HG03060 (cell line): Measurements from ENCODE around the gene ADGRB3.

Source experiments
- ATAC-seq: cut with Tn5 transposase; IDR thresholded peaks from one replicate; pipeline ENCODE4 v1.9.1; 2021; ENCODE audit warnings: low read depth, moderate number of reproducible peaks; ENCODE audit not compliant: unreplicated experiment

Gene ADGRB3

DNA sequence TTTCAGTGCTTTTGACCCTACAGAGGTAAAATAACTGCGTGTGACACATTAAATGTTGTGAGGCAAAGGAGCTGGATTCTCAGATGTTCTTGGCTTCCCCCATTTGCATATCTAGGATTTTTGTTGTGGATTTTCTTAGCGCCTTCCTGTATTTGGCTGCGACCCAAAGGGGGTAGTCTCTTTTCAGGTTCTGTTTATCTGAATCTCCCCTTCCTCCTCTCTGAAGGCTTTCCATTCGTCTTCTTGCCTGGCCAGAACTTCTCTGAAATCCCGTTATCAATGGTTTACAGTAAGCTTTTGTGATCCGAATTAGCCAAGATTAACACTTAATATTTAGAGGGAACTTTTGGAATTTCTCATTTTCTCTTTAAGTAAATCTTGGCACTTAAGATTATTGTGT lies 60.8 kb downstream of the ADGRB3 start:
- ATAC-seq, result no peak

DNA sequence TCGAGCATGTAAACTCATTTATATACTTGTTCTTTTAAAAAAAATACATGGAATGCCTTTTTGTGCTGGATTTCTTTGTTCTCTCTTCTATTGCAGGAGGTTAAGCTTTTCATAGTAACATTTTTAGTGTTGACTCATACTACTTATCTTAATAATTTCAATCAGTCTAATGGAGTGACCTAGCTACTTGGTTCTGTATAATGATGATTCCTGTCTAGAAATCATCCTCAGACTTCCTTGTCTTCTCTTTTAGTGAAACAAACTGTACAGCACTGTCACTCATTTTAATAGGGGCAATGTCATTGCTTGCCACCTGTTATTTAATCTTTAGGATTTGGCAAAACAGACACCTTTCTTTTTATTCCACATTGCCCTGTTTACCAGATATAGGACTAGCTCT lies 62.3 kb downstream of the ADGRB3 start:
- ATAC-seq, result no peak

DNA sequence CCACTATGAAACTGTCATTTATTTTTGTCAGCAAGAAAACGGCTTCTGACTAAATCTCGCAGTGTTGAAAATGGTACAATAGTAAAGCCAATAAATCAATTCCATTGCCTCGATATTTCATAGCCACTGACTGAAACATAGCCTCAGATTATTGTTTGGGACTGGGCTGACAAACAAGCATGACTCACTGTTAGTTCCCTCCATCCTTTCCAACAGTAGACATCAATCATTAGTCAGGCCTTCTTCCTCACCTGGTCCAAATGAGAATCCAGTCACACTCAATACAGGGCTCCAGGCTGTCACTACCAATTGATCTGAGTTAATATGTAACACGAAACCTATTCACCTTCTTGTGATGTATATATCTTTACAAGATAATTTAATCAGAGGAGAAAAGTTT lies 66.1 kb downstream of the ADGRB3 start:
- ATAC-seq, result no peak

DNA sequence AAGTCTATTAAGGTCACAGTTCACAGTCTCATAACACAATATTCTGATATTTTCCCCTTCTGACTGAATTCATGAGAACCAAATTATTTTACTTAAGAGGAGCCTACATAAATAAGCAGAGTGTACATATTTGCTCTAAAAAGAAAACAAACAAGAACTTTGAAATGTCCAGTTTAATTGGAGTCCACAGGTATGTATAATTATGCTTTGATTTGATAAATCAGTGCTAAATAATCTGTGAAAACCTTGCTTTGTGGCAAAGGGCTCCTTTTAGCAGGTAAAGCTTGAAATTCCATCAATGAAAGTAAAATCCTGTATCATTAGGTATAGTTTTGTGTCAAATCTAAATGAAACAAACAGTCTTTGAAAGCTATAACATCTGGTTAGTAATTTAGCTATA lies 69.4 kb downstream of the ADGRB3 start:
- ATAC-seq, result no peak

GRCh38 chr6:68709091-68709490 lies 74.0 kb downstream of the ADGRB3 start:
- no peak for ATAC-seq

DNA sequence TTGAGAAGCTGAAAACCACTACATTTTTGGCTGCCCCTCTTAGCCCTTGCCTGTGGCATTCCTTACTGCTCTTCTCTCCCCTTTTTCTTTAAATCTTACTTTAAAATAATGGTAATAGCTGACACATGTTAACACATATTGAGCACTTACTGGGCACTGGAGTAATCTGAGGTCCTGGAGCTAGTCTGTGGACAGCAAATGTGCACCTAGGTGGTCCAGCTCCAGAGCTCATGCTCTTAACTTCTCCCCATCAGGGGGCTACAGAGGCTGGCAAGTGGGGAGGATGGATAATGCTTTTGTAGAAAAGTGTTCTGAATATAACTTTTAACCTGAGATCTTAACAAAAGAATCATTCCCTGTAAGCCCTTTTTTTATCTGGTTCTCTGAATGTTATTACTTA lies 74.8 kb downstream of the ADGRB3 start:
- ATAC-seq, result no peak

- ATAC-seq, result no peak
These were observed 75.4 kb downstream of the ADGRB3 start for GRCh38 chr6:68710496-68710895.

- no peak for ATAC-seq
These were observed 75.8 kb downstream of the ADGRB3 start for GRCh38 chr6:68710916-68711315.

GRCh38 chr6:68711386-68712000 lies 76.4 kb downstream of the ADGRB3 start:
- no peak for ATAC-seq

GRCh38 chr6:68716620-68717019 lies 81.5 kb downstream of the ADGRB3 start:
- ATAC-seq, result no peak

DNA sequence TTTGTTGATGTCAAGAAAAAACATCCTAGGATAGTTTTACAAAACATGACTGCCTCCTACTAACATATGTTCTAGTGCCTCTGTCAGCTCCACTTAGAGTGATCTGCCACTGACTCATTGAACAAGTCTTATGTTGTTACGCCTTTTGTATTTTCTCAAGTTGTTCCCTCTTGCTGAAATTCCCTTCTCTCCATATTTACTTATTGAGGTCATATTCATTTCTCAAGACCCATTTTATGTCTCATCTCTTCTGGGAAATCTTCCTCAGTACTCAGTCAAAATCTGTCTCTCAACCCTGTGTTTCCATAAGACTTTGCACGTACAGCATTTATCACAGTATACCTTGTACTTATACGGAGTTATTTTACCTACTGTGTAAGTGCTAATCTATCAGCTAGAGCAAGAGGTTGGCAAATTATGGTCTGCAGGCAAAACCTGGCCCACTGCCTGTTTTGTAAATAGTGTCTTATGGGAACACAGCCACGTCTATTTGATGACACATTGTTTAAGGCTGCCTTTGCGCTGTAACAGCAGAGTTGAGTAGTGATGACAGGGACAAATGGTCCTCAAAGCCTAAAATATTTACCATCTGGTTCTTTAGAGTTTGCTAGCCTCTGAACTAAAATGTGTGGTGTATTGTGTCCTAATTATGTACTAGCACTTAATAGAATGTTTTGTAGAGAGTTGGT lies 83.4 kb downstream of the ADGRB3 start:
- no peak for ATAC-seq

DNA sequence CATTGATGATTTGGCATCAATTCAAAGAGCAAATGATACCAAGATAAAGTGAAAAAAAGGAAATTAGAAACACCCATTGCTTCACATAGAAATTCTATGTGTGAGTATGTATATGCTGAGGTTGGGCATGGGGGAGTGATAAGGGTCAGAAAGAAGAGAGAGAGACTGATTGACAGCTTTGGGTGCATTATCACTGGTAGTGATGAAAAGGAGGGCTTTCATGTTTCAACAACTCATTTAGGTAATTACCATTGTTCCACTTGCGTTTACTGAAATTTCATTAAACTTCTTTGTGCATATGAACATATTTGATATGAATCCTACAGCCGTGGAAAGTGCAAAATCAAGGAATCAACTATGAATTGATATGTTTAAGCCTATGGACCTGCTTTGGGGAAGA lies 84.7 kb downstream of the ADGRB3 start:
- no peak for ATAC-seq

DNA sequence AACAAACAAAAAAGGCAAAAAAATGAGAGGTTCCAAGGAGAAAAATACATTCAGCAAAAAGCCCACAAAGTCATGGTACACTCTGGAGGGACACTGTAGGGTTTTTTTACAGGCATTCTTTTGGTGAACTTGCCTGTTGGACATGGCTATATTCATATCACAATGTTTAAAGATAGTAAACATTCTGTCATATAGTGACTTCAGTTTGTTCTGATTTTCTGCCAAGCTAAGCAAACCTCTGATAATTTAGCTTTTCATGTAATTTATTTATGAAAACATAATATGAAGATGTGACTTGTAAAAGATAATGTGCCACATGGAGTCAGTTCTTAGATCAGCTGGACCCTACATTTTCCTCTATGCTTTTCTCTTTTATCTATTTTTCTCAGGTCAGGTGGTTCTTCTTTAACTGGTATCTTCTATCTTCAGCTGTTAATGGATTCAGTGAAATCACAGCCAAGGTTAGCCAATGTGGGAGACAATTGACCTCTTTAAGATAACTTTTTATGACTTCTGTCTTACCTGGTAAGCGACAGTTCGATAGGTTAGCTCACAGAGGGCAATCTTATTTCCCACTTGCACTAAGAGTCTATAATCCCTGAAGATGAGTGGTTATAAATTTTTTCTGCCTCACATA lies 87.9 kb downstream of the ADGRB3 start:
- ATAC-seq, result no peak

GRCh38 chr6:68724060-68724459 lies 89.0 kb downstream of the ADGRB3 start:
- no peak for ATAC-seq

- ATAC-seq, result no peak
These were observed 91.3 kb downstream of the ADGRB3 start for GRCh38 chr6:68726337-68726736.

DNA sequence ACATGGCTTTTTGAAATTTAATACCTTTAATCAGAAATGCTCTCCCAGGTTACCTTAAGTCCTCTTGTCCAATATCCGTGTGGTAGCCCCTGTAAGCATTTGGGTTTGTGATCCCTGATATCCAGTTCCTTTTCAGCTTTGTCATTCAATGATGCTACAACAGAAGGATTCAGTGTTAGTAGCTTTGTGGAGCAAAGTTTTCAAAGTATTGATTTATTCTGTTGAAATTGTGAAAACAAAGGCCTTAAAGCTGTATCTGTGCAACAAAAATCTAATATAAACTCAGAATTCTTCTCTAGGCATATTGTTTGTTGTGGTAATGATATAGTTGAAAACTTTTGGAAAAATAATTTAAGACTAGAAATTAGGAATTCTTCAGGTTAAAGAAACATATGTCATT lies 91.9 kb downstream of the ADGRB3 start:
- ATAC-seq, result no peak

- no peak for ATAC-seq
These were observed 92.6 kb downstream of the ADGRB3 start for GRCh38 chr6:68727699-68728098.

- no peak for ATAC-seq
These were observed 93.3 kb downstream of the ADGRB3 start for GRCh38 chr6:68728159-68728979.

GRCh38 chr6:68729377-68729903 lies 94.4 kb downstream of the ADGRB3 start:
- no peak for ATAC-seq

DNA sequence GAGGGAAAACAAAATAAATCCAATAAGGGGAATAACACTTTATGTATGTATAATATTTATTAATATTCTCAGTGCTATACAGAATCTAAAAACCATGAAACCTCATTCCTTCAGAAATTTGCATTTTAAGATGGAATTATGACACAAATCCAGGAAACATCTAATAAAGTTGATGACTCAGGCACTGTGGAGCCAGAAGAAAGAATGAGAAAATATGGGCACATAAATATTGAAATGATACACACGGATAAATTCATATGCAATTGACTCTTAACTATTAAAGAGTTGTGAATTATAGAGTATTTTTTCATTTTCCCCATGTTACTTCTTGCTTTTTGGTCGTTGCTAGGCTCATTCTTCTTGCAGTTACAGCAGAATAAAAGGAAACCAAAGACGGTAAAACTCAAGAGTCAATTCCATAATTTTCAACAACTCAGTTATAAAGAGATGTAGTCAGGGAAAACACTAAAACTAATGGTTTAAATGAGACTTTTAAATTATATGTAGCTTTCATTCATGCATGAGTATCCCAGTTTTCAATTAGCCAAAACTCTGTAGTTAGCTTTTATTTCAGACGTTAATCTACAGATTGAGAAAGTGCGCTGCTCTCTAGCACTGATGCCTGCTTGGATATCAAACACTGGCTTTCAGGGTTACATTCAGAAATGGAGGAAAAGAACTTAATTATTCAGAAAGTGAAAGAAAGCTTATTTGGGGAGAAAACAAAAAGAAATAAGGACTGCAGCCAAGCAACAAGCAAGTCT lies 95.4 kb downstream of the ADGRB3 start:
- ATAC-seq, result no peak
